Liver (tissue), 9 donors: ENCODE data around the gene BMP7. TPM values are rescaled to one million over a fixed set of nuclear protein-coding genes. Genes with fewer than 3 reads are reported as not detected.

Experiments
- DNase-seq: peaks from one replicate; pipeline ENCODE4 v3.0.0-alpha.2; 2017; ENCODE audit warnings: low spot score
- H3K27ac ChIP-seq, 2 donors: one replicate each; pipeline ENCODE4 v1.7.0; 2013; ENCODE audit warnings: inconsistent platforms in 2 of 2, low read length in 2 of 2, control low read depth in 1 of 2, low read depth in 1 of 2, mild to moderate bottlenecking in 1 of 2
- H3K27me3 ChIP-seq, 4 donors: one replicate each; pipeline versions ENCODE4 v1.6.1 to v1.7.0; 2013; ENCODE audit warnings: low read length in 3 of 4, inconsistent platforms in 1 of 4, mild to moderate bottlenecking in 1 of 4, moderate library complexity in 1 of 4; ENCODE audit not compliant: control insufficient read depth in 4 of 4, insufficient read depth in 4 of 4
- H3K36me3 ChIP-seq, 4 donors: one replicate each; pipeline versions ENCODE4 v1.6.1 to v1.7.0; 2013; ENCODE audit warnings: low read length in 3 of 4, mild to moderate bottlenecking in 3 of 4, low read depth in 1 of 4, moderate library complexity in 1 of 4; ENCODE audit not compliant: control insufficient read depth in 4 of 4, insufficient read depth in 3 of 4
- H3K4me1 ChIP-seq, 4 donors: one replicate each; pipeline versions ENCODE4 v1.6.1 to v1.7.0; 2013; ENCODE audit warnings: low read length in 3 of 4, mild to moderate bottlenecking in 3 of 4, moderate library complexity in 1 of 4; ENCODE audit not compliant: control insufficient read depth in 4 of 4, insufficient read depth in 4 of 4
- H3K4me3 ChIP-seq, 3 donors: one replicate each; pipeline versions ENCODE4 v1.6.1 to v1.7.0; 2013; ENCODE audit warnings: low read length in 3 of 3, control low read depth in 1 of 3, low read depth in 1 of 3, mild to moderate bottlenecking in 1 of 3
- H3K9ac ChIP-seq, 2 donors: one replicate each; pipeline ENCODE4 v1.7.0; 2013; ENCODE audit warnings: low read length in 2 of 2, mild to moderate bottlenecking in 2 of 2, moderate library complexity in 2 of 2, control low read depth in 1 of 2, low read depth in 1 of 2
- H3K9me3 ChIP-seq, 4 donors: one replicate each; pipeline versions ENCODE4 v1.6.1 to v1.7.0; 2013; ENCODE audit warnings: low read length in 3 of 4; ENCODE audit not compliant: control insufficient read depth in 4 of 4
- EGR1 ChIP-seq, 2 donors: IDR thresholded peaks; 2 replicates each; pipeline ENCODE4 v1.6.1; 2016 to 2018; ENCODE audit warnings: antibody characterized with exemption in 2 of 2, low read depth in 2 of 2
- FOXA1 ChIP-seq: IDR thresholded peaks from 2 replicates; pipeline ENCODE4 v1.6.1; 2016; ENCODE audit warnings: antibody characterized with exemption
- FOXA2 ChIP-seq: IDR thresholded peaks from 2 replicates; pipeline ENCODE4 v1.6.1; 2016; ENCODE audit warnings: antibody characterized with exemption
- GABPA ChIP-seq, 2 donors: IDR thresholded peaks in 1 of 2; conservative IDR thresholded peaks in 1 of 2; 2 replicates each; pipeline ENCODE4 v1.6.1; 2016; ENCODE audit warnings: antibody characterized with exemption in 2 of 2, mild to moderate bottlenecking in 1 of 2, moderate library complexity in 1 of 2
- HNF4A ChIP-seq, 2 donors: conservative IDR thresholded peaks; 2 replicates each; pipeline ENCODE4 v1.6.1; 2016; ENCODE audit warnings: antibody characterized with exemption in 2 of 2, mild to moderate bottlenecking in 2 of 2
- HNF4G ChIP-seq: IDR thresholded peaks from 2 replicates; pipeline ENCODE4 v1.6.1; 2016; ENCODE audit warnings: antibody characterized with exemption
- JUND ChIP-seq, 2 donors: IDR thresholded peaks; 2 replicates each; pipeline ENCODE4 v1.6.1; 2016; ENCODE audit warnings: antibody characterized with exemption in 2 of 2
- NR2F2 ChIP-seq: IDR thresholded peaks from 2 replicates; pipeline ENCODE4 v1.6.1; 2016; ENCODE audit warnings: antibody characterized with exemption
- RAD21 ChIP-seq, 2 donors: IDR thresholded peaks; 2 replicates each; pipeline ENCODE4 v1.6.1; 2016; ENCODE audit warnings: antibody characterized with exemption in 2 of 2, mild to moderate bottlenecking in 2 of 2
- RXRA ChIP-seq, 2 donors: IDR thresholded peaks; 2 replicates each; pipeline ENCODE4 v1.6.1; 2017 to 2018; ENCODE audit warnings: antibody characterized with exemption in 2 of 2, mild to moderate bottlenecking in 1 of 2
- SP1 ChIP-seq: IDR thresholded peaks from 2 replicates; pipeline ENCODE4 v1.6.1; 2018; ENCODE audit warnings: antibody characterized with exemption, mild to moderate bottlenecking
- TAF1 ChIP-seq: conservative IDR thresholded peaks from 2 replicates; pipeline ENCODE4 v1.6.1; 2016; ENCODE audit warnings: antibody characterized with exemption, mild to moderate bottlenecking
- YY1 ChIP-seq: IDR thresholded peaks from 2 replicates; pipeline ENCODE4 v1.6.1; 2016; ENCODE audit warnings: antibody characterized with exemption, mild to moderate bottlenecking
- WGBS: extraction: QIAGEN DNeasy Blood & Tissue Kit; methylation state at CpG from one replicate; pipeline ENCODE4 v1.1.7; 2013; 5-methylcytosine and 5-hydroxymethylcytosine counted together
- polyA plus RNA-seq, 2 donors: library from polyadenylated mRNA; stranded (reverse) in 1 of 2; unstranded in 1 of 2; fragments of 200-250 nt in 1 of 2; fragments of >200 nt in 1 of 2; fragmentation: Nextera tagmentation in 1 of 2; extraction: Ambion mirVana in 1 of 2; gene quantifications; one replicate each; pipeline versions ENCODE4 v1.2.1 to v1.2.3, GENCODE V29; 2013 to 2015
- total RNA-seq, 2 donors: library from RNA; depleted of rRNA; stranded (reverse); fragments of >200 nt; gene quantifications; one replicate each; pipeline ENCODE4 v1.2.3, GENCODE V29; 2014
- TF ChIP-seq, protein P1 (sequence below): IDR thresholded peaks from 2 replicates; pipeline ENCODE4 v1.6.1; 2016; ENCODE audit warnings: antibody characterized with exemption, mild to moderate bottlenecking
- TF ChIP-seq, protein P2 (sequence below): IDR thresholded peaks from 2 replicates; pipeline ENCODE4 v1.6.1; 2016; ENCODE audit warnings: antibody characterized with exemption
- TF ChIP-seq, protein P3 (sequence below): IDR thresholded peaks from 2 replicates; pipeline ENCODE4 v1.6.1; 2016; ENCODE audit warnings: antibody characterized with exemption
- TF ChIP-seq, protein P4 (sequence below): fragments of 150-350 bp; IDR thresholded peaks from 2 replicates; pipeline ENCODE4 v1.5.1; 2017; ENCODE audit warnings: improper control_type of control experiment, low read depth, low read length; ENCODE audit not compliant: missing input control
- TF ChIP-seq, protein P5 (sequence below): IDR thresholded peaks from 2 replicates; pipeline ENCODE4 v1.6.1; 2016; ENCODE audit warnings: antibody characterized with exemption
- donor health status: healthy.
- donor health status: healthy.
- donor health status: healthy.
- donor health status: healthy.
- donor health status: healthy.

Gene BMP7
- total and polyA plus RNA-seq, 4 donors, result not detected

DNA sequence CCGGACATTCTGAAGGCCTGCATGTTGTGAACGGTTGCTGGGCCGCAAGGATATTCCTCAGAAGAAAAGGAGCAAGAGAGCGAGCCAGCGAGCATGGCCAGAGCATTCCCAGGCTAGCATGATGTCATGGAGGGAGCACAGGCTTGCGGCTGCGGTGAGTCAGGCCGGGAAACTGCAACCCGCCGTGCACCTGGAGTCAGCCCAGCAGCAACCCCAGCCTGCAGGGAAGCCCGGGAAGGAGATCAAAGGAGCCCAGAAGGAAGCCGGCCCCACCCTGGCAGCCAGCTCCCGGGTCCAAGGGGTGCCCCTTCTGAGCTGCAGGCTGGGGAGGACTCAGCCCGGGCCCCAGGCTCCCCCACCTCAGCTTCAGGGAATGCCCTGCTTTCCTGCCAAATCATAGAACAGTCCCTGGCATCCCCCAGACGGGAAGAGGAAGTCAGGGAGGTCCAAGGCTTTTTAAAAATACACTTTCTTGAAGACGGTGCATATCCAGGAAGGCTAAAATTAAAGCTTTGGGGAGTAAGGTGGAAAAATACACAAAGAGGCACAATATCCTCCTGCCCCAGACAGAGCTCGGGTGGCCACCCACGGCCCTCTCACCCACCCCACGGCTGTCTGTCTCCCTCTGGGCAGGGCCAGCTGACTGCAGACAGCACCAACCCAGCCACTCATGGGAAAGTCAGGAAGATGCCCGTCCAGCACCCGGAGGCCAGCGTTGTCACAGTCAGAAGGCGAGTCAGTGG, 53.7 kb downstream of the BMP7 start:
- H3K4me1 ChIP-seq, result peaks cover 3 to 9% (median 7%) of the 10 kb centered on the region in 4 donors
- H3K27ac ChIP-seq, result no peak overlapping the region
- no peak overlapping the region for H3K4me3 ChIP-seq
- H3K9me3 ChIP-seq, result no peaks in the 10 kb centered on the region
- no peak for DNase-seq
- no peak for TF ChIP-seq FOXA1
- TF ChIP-seq, protein P1, sequence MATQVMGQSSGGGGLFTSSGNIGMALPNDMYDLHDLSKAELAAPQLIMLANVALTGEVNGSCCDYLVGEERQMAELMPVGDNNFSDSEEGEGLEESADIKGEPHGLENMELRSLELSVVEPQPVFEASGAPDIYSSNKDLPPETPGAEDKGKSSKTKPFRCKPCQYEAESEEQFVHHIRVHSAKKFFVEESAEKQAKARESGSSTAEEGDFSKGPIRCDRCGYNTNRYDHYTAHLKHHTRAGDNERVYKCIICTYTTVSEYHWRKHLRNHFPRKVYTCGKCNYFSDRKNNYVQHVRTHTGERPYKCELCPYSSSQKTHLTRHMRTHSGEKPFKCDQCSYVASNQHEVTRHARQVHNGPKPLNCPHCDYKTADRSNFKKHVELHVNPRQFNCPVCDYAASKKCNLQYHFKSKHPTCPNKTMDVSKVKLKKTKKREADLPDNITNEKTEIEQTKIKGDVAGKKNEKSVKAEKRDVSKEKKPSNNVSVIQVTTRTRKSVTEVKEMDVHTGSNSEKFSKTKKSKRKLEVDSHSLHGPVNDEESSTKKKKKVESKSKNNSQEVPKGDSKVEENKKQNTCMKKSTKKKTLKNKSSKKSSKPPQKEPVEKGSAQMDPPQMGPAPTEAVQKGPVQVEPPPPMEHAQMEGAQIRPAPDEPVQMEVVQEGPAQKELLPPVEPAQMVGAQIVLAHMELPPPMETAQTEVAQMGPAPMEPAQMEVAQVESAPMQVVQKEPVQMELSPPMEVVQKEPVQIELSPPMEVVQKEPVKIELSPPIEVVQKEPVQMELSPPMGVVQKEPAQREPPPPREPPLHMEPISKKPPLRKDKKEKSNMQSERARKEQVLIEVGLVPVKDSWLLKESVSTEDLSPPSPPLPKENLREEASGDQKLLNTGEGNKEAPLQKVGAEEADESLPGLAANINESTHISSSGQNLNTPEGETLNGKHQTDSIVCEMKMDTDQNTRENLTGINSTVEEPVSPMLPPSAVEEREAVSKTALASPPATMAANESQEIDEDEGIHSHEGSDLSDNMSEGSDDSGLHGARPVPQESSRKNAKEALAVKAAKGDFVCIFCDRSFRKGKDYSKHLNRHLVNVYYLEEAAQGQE, result no peak
- no peak for TF ChIP-seq SP1
- TF ChIP-seq, protein P2, sequence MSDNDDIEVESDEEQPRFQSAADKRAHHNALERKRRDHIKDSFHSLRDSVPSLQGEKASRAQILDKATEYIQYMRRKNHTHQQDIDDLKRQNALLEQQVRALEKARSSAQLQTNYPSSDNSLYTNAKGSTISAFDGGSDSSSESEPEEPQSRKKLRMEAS, result no peak
- no peak for TF ChIP-seq FOXA2
- no peak for TF ChIP-seq RAD21 (IDR thresholded peaks at IDR 0.05)
- no peak for TF ChIP-seq NR2F2
- TF ChIP-seq HNF4G, result no peak
- no peak for TF ChIP-seq GABPA (IDR thresholded peaks at IDR 0.05 in 1 of 2, conservative IDR thresholded peaks at IDR 0.05 in 1 of 2)
- TF ChIP-seq RXRA (IDR thresholded peaks at IDR 0.05), result no peak
- TF ChIP-seq EGR1 (IDR thresholded peaks at IDR 0.05; ENCODE audit: low read depth in 2 of 2), result no peak
- TF ChIP-seq JUND (IDR thresholded peaks at IDR 0.05), result no peak
- TF ChIP-seq TAF1, result no peak
- no peak for TF ChIP-seq HNF4A (conservative IDR thresholded peaks at IDR 0.05)
- TF ChIP-seq, protein P3, sequence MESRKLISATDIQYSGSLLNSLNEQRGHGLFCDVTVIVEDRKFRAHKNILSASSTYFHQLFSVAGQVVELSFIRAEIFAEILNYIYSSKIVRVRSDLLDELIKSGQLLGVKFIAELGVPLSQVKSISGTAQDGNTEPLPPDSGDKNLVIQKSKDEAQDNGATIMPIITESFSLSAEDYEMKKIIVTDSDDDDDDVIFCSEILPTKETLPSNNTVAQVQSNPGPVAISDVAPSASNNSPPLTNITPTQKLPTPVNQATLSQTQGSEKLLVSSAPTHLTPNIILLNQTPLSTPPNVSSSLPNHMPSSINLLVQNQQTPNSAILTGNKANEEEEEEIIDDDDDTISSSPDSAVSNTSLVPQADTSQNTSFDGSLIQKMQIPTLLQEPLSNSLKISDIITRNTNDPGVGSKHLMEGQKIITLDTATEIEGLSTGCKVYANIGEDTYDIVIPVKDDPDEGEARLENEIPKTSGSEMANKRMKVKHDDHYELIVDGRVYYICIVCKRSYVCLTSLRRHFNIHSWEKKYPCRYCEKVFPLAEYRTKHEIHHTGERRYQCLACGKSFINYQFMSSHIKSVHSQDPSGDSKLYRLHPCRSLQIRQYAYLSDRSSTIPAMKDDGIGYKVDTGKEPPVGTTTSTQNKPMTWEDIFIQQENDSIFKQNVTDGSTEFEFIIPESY, result no peak
- TF ChIP-seq YY1, result no peak
- TF ChIP-seq, protein P4, sequence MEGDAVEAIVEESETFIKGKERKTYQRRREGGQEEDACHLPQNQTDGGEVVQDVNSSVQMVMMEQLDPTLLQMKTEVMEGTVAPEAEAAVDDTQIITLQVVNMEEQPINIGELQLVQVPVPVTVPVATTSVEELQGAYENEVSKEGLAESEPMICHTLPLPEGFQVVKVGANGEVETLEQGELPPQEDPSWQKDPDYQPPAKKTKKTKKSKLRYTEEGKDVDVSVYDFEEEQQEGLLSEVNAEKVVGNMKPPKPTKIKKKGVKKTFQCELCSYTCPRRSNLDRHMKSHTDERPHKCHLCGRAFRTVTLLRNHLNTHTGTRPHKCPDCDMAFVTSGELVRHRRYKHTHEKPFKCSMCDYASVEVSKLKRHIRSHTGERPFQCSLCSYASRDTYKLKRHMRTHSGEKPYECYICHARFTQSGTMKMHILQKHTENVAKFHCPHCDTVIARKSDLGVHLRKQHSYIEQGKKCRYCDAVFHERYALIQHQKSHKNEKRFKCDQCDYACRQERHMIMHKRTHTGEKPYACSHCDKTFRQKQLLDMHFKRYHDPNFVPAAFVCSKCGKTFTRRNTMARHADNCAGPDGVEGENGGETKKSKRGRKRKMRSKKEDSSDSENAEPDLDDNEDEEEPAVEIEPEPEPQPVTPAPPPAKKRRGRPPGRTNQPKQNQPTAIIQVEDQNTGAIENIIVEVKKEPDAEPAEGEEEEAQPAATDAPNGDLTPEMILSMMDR, result no peak
- TF ChIP-seq, protein P5, sequence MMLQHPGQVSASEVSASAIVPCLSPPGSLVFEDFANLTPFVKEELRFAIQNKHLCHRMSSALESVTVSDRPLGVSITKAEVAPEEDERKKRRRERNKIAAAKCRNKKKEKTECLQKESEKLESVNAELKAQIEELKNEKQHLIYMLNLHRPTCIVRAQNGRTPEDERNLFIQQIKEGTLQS, result no peak
- no peak overlapping the region for H3K9ac ChIP-seq
- WGBS, result 66% methylated on average over 23 of the region's 23 CpGs
- H3K27me3 ChIP-seq, result no peaks in the 10 kb centered on the region
- no peaks in the 10 kb centered on the region for H3K36me3 ChIP-seq
